Caco-2 (cell line): ENCODE measurements around the gene SPOCK2. TPM values are rescaled to one million over a fixed set of nuclear protein-coding genes. Genes with fewer than 3 reads are reported as not detected.

Source experiments
- BruUV-seq: library from RNA; stranded (reverse); fragments of 400-500 nt; replicated peaks from 2 replicates; lab custom pipeline; 2021; lab: Mats Ljungman, UMichigan
- CTCF ChIA-PET: fragments of 300-600 bp; sonication (Branson Sonifier 250); formaldehyde crosslinking; loops from one replicate; lab custom pipeline; 2022; ENCODE audit warnings: antibody characterized with exemption; lab: Charles Lee
- POLR2A ChIA-PET: fragments of 300-600 bp; sonication (Branson Sonifier 250); formaldehyde crosslinking; loops from one replicate; lab custom pipeline; 2022; ENCODE audit warnings: antibody characterized with exemption; lab: Charles Lee
- DNase-seq, 2 experiments: peaks; one replicate each; pipeline versions ENCODE4 v3.0.0 to v3.0.0-alpha.2; 2020 to 2022
- H3K27me3 ChIP-seq: replicated peaks from 2 replicates; pipeline ENCODE4 v1.6.0; 2011; ENCODE audit warnings: low read length; ENCODE audit not compliant: control insufficient read depth, insufficient read depth
- H3K36me3 ChIP-seq: 2 replicates; pipeline ENCODE4 v1.5.1; 2011; ENCODE audit warnings: low read length; ENCODE audit not compliant: control insufficient read depth, insufficient read depth
- H3K4me1 ChIP-seq: fragments of 250-450 bp; sonication (Bioruptor Pico); 2 replicates; pipeline ENCODE4 v1.5.1; 2020; ENCODE audit warnings: mild to moderate bottlenecking
- H3K4me3 ChIP-seq: 2 replicates; pipeline ENCODE4 v1.5.1; 2011; ENCODE audit warnings: low read depth, mild to moderate bottlenecking, control low read depth, low read length
- H3K9me3 ChIP-seq: fragments of 250-450 bp; sonication (Bioruptor Pico); 2 replicates; pipeline ENCODE4 v1.5.1; 2020; ENCODE audit warnings: mild to moderate bottlenecking, moderate library complexity
- H3K27ac Mint-ChIP-seq: one replicate; pipeline ENCODE4 v1.8.0; 2022; ENCODE audit warnings: mixed read lengths; ENCODE audit not compliant: unreplicated experiment
- H3K27me3 Mint-ChIP-seq: one replicate; pipeline ENCODE4 v1.8.0; 2022; ENCODE audit warnings: mixed read lengths; ENCODE audit not compliant: insufficient read depth, unreplicated experiment
- H3K36me3 Mint-ChIP-seq: one replicate; pipeline ENCODE4 v1.8.0; 2022; ENCODE audit warnings: mild to moderate bottlenecking, mixed read lengths; ENCODE audit not compliant: insufficient read depth, unreplicated experiment
- H3K4me1 Mint-ChIP-seq: one replicate; pipeline ENCODE4 v1.8.0; 2022; ENCODE audit warnings: low read depth, mixed read lengths; ENCODE audit not compliant: unreplicated experiment
- H3K4me3 Mint-ChIP-seq: one replicate; pipeline ENCODE4 v1.8.0; 2022; ENCODE audit warnings: mild to moderate bottlenecking, moderate library complexity, mixed read lengths; ENCODE audit not compliant: unreplicated experiment
- H3K9me3 Mint-ChIP-seq: one replicate; pipeline ENCODE4 v1.8.0; 2022; ENCODE audit warnings: mixed read lengths; ENCODE audit not compliant: unreplicated experiment
- intact Hi-C: fragments of 100-400 bp; cut with micrococcal nuclease; formaldehyde crosslinking; loops from one replicate; pipeline ENCODE4 v1.10.0; 2022; ENCODE audit not compliant: unreplicated experiment
- total RNA-seq: library from RNA; stranded (reverse); gene quantifications from 2 replicates; pipeline ENCODE4 v1.2.3, GENCODE V29; 2022
- TF ChIP-seq, protein P1 (sequence below), 2 experiments: fragments of 200-600 bp in 1 of 2; IDR thresholded peaks; 1 replicate in 1 of 2; 2 replicates in 1 of 2; pipeline versions ENCODE4 v1.5.1 to v1.8.0; 2011 to 2022; ENCODE audit warnings: antibody characterized with exemption in 1 of 2, control low read depth in 1 of 2, inconsistent platforms in 1 of 2, low read depth in 1 of 2, low read length in 1 of 2, mild to moderate bottlenecking in 1 of 2, moderate library complexity in 1 of 2; ENCODE audit not compliant: insufficient read depth in 1 of 2, severe bottlenecking in 1 of 2, unreplicated experiment in 1 of 2

Gene SPOCK2
- total RNA-seq, 1 experiment from 2014 or later = 1.6 TPM

DNA sequence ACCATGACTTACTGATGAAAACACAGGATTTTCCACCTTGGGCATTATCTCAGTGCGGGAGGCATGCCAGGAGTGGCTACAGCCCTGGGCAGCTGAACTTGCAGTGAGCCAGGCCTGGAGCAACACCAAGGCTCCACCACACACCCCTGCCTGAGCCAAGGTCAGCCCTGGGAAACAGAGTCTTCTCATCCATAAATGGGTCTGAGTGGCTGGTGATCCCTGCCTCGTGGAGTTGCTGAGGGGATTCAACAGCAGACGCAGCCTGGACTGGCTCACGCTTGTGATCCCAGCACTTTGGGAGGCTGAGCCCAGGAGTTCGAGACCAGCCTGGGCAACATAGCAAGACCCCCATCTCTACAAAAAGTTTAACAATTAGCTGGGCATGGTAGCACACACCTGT is 32.2 kb downstream of the SPOCK2 start:
- intact Hi-C loops = no loop called here
- POLR2A ChIA-PET = interaction anchor here (0.6 kb wide), 1 partner anchor 13 kb away, joined by 3 read pairs; no protein-coding TSS in a partner anchor
- TF ChIP-seq, protein P1, sequence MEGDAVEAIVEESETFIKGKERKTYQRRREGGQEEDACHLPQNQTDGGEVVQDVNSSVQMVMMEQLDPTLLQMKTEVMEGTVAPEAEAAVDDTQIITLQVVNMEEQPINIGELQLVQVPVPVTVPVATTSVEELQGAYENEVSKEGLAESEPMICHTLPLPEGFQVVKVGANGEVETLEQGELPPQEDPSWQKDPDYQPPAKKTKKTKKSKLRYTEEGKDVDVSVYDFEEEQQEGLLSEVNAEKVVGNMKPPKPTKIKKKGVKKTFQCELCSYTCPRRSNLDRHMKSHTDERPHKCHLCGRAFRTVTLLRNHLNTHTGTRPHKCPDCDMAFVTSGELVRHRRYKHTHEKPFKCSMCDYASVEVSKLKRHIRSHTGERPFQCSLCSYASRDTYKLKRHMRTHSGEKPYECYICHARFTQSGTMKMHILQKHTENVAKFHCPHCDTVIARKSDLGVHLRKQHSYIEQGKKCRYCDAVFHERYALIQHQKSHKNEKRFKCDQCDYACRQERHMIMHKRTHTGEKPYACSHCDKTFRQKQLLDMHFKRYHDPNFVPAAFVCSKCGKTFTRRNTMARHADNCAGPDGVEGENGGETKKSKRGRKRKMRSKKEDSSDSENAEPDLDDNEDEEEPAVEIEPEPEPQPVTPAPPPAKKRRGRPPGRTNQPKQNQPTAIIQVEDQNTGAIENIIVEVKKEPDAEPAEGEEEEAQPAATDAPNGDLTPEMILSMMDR (IDR thresholded peaks at IDR 0.05; ENCODE audit: insufficient read depth in 1 of 2, low read depth in 1 of 2, low read length in 1 of 2, severe bottlenecking in 1 of 2, unreplicated experiment in 1 of 2) = no peak
- DNase-seq = no peak
- H3K9me3 ChIP-seq = no peaks in the 10 kb centered on the region
- H3K4me1 Mint-ChIP-seq = no peaks in the 10 kb centered on the region
- CTCF ChIA-PET = no interaction called here
- no peak overlapping the region for H3K4me3 ChIP-seq
- H3K27me3 Mint-ChIP-seq = no peaks in the 10 kb centered on the region
- no peaks in the 10 kb centered on the region; the same call in 1 of the 2 replicates for H3K4me1 ChIP-seq
- no peaks in the 10 kb centered on the region for H3K36me3 ChIP-seq
- no peaks in the 10 kb centered on the region for H3K36me3 Mint-ChIP-seq
- no peak overlapping the region for H3K4me3 Mint-ChIP-seq
- no peaks in the 10 kb centered on the region for H3K27me3 ChIP-seq
- no TSS peak for BruUV-seq
- H3K9me3 Mint-ChIP-seq = no peaks in the 10 kb centered on the region
- H3K27ac Mint-ChIP-seq = no peak overlapping the region

DNA sequence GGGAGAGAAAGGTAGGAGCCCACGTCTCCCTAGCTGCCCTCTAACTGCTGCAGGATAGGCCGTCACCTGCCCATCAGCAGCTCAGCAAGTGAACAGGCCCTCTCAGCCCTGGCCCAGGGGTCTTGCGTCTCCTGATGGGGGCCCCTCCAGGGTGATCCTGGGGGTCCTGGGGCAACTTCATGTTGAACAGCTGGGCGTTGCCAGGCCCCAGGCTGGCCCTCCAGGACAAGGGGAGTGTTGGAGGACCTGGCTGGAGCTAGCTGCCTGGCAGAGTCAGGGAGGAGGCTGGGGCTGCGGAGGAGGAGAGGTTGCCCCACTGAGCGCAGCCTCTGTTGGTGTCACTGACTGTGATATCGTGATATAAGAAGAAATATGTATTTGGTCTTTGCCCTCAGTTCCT is 34.7 kb downstream of the SPOCK2 start:
- TF ChIP-seq, protein P1 (IDR thresholded peaks at IDR 0.05; ENCODE audit: insufficient read depth in 1 of 2, low read depth in 1 of 2, low read length in 1 of 2, severe bottlenecking in 1 of 2, unreplicated experiment in 1 of 2) = no peak
- H3K36me3 Mint-ChIP-seq = peaks cover under 1% of the 10 kb centered on the region
- H3K4me1 Mint-ChIP-seq = peaks cover under 1% of the 10 kb centered on the region
- H3K4me1 ChIP-seq = no peaks in the 10 kb centered on the region; the same call in 1 of the 2 replicates
- intact Hi-C loops = no loop called here
- DNase-seq = no peak
- CTCF ChIA-PET = interaction anchor here (0.8 to 1.2 kb wide), 2 partner anchors 157 to 275 kb away, joined by 3 read pairs; no protein-coding TSS in a partner anchor
- H3K27me3 Mint-ChIP-seq = no peaks in the 10 kb centered on the region
- POLR2A ChIA-PET = no interaction called here
- H3K4me3 ChIP-seq = no peak overlapping the region
- peaks cover 9% of the 10 kb centered on the region for H3K9me3 Mint-ChIP-seq
- no peaks in the 10 kb centered on the region for H3K9me3 ChIP-seq
- H3K27me3 ChIP-seq = no peaks in the 10 kb centered on the region
- no peak overlapping the region for H3K27ac Mint-ChIP-seq
- H3K36me3 ChIP-seq = no peaks in the 10 kb centered on the region
- BruUV-seq = no TSS peak
- no peak overlapping the region for H3K4me3 Mint-ChIP-seq

DNA sequence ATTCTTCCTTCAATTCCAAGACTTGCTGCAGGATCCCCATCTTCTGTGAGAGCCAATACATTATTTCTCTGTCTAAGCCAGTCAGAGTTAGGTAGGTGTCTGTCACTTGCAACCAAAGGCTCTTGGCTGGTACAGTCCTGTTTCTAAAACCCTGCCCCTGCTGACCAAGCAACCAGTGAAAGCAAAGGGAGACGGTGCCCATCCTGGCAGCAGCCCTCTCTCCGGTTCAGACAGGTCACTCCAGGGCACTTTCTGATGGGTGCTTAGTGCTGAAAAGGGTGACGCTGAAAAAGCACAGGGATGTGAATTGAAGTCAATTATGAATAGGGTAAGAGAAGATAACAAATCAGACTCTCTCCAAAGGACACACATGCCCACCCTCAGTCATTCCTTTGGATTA is 37.5 kb downstream of the SPOCK2 start:
- Histone ChIP-seq H3K36me3 (no peaks in the 10 kb centered on the region), H3K27me3 (no peaks in the 10 kb centered on the region), H3K9me3 (no peaks in the 10 kb centered on the region), H3K4me3 (no peak overlapping the region), H3K4me1 (peaks cover 5% of the 10 kb centered on the region)
- no peak overlapping the region for H3K27ac Mint-ChIP-seq
- intact Hi-C loops = no loop called here
- no TSS peak for BruUV-seq
- no peak overlapping the region for H3K4me3 Mint-ChIP-seq
- DNase-seq = no peak
- H3K9me3 Mint-ChIP-seq = peaks cover 9% of the 10 kb centered on the region
- TF ChIP-seq, protein P1 (IDR thresholded peaks at IDR 0.05; ENCODE audit: insufficient read depth in 1 of 2, low read depth in 1 of 2, low read length in 1 of 2, severe bottlenecking in 1 of 2, unreplicated experiment in 1 of 2) = no peak
- no peaks in the 10 kb centered on the region for H3K27me3 Mint-ChIP-seq
- POLR2A ChIA-PET = no interaction called here
- H3K36me3 Mint-ChIP-seq = peaks cover 6% of the 10 kb centered on the region
- peaks cover 7% of the 10 kb centered on the region for H3K4me1 Mint-ChIP-seq
- CTCF ChIA-PET = interaction anchor here (1.4 kb wide), 1 partner anchor 135 kb away, joined by 3 read pairs; no protein-coding TSS in a partner anchor
